HEK293 (cell line): ENCODE data around the gene SNX21.

Source experiments
- CTCF ChIA-PET: fragments of 350-600 bp; formaldehyde crosslinking; extraction: SDS; loops from one replicate; lab custom pipeline; 2021; ENCODE audit warnings: antibody characterized with exemption; lab: Yijun Ruan, JAX
- POLR2A ChIA-PET: fragments of 300-600 bp; formaldehyde crosslinking; extraction: SDS; loops from one replicate; lab custom pipeline; 2020; ENCODE audit warnings: antibody characterized with exemption, inconsistent platforms; lab: Yijun Ruan, JAX
- H3K27ac ChIP-seq: fragments of 200-500 bp; sonication (Bioruptor generic); 2 replicates; pipeline ENCODE4 v1.5.1; 2014; ENCODE audit warnings: low read depth, low read length, control low read depth, inconsistent platforms; ENCODE audit errors: extremely low read depth
- H3K36me3 ChIP-seq, 2 experiments: fragments of 200-500 bp in 1 of 2; sonication (Bioruptor generic) in 1 of 2; 1 replicate in 1 of 2; 2 replicates in 1 of 2; pipeline ENCODE4 v1.5.1; 2014 to 2017; ENCODE audit warnings: inconsistent platforms in 2 of 2, low read length in 2 of 2; ENCODE audit not compliant: control insufficient read depth in 2 of 2, insufficient read depth in 1 of 2
- H3K4me1 ChIP-seq: fragments of 200-500 bp; sonication (Bioruptor generic); 2 replicates; pipeline ENCODE4 v1.5.1; 2014; ENCODE audit warnings: mild to moderate bottlenecking, low read length, inconsistent platforms; ENCODE audit not compliant: control insufficient read depth, insufficient read depth
- H3K4me3 ChIP-seq: 2 replicates; pipeline ENCODE4 v1.5.1; 2011; ENCODE audit warnings: low read depth, mild to moderate bottlenecking, control low read depth, low read length, moderate library complexity
- H3K9me3 ChIP-seq: fragments of 200-500 bp; sonication (Bioruptor generic); 2 replicates; pipeline ENCODE4 v1.5.1; 2014; ENCODE audit warnings: low read depth, low read length, inconsistent platforms; ENCODE audit not compliant: control insufficient read depth, insufficient read depth
- BCL11A ChIP-seq: fragments of 450-650 bp; formaldehyde crosslinking; IDR thresholded peaks from 2 replicates; pipeline ENCODE4 v1.5.1; 2016; ENCODE audit warnings: low read depth, missing biosample characterization, missing genetic modification characterization
- SP3 ChIP-seq: fragments of 450-650 bp; formaldehyde crosslinking; IDR thresholded peaks from 2 replicates; pipeline ENCODE4 v1.5.1; 2016; ENCODE audit warnings: missing biosample characterization, missing genetic modification characterization
- TRIM28 ChIP-seq: IDR thresholded peaks from 2 replicates; pipeline ENCODE4 v1.6.1; 2011; ENCODE audit warnings: low read length, control low read depth, borderline replicate concordance
- ZBTB17 ChIP-seq: fragments of 450-650 bp; formaldehyde crosslinking; IDR thresholded peaks from 2 replicates; pipeline ENCODE4 v1.5.1; 2016; ENCODE audit warnings: missing biosample characterization, missing genetic modification characterization
- ZFHX2 ChIP-seq: fragments of 450-650 bp; formaldehyde crosslinking; conservative IDR thresholded peaks from 2 replicates; pipeline ENCODE4 v1.5.1; 2016; ENCODE audit warnings: missing biosample characterization, missing genetic modification characterization
- ZNF132 ChIP-seq: fragments of 450-650 bp; formaldehyde crosslinking; IDR thresholded peaks from 2 replicates; pipeline ENCODE4 v1.5.1; 2017; ENCODE audit warnings: missing biosample characterization, missing genetic modification characterization, borderline replicate concordance
- ZNF184 ChIP-seq: fragments of 450-650 bp; IDR thresholded peaks from 2 replicates; pipeline ENCODE4 v1.5.1; 2018; ENCODE audit warnings: missing biosample characterization, mild to moderate bottlenecking, missing genetic modification characterization
- ZNF19 ChIP-seq: fragments of 450-650 bp; formaldehyde crosslinking; IDR thresholded peaks from 2 replicates; pipeline ENCODE4; 2016; ENCODE audit warnings: missing biosample characterization, missing genetic modification characterization, low read depth
- ZNF223 ChIP-seq: fragments of 450-650 bp; formaldehyde crosslinking; IDR thresholded peaks from 2 replicates; pipeline ENCODE4 v1.5.1; 2016; ENCODE audit warnings: missing biosample characterization, missing genetic modification characterization
- ZNF544 ChIP-seq: fragments of 450-650 bp; formaldehyde crosslinking; IDR thresholded peaks from 2 replicates; pipeline ENCODE4 v1.5.0; 2017; ENCODE audit warnings: missing biosample characterization, missing genetic modification characterization
- ZNF561 ChIP-seq: fragments of 450-650 bp; IDR thresholded peaks from 2 replicates; pipeline ENCODE4 v1.5.1; 2018; ENCODE audit warnings: missing biosample characterization, missing genetic modification characterization, borderline replicate concordance
- ZNF596 ChIP-seq: fragments of 450-650 bp; IDR thresholded peaks from 2 replicates; pipeline ENCODE4 v1.5.0; 2018; ENCODE audit warnings: missing biosample characterization, mild to moderate bottlenecking, missing genetic modification characterization, moderate library complexity
- ZNF600 ChIP-seq: fragments of 450-650 bp; formaldehyde crosslinking; IDR thresholded peaks from 2 replicates; pipeline ENCODE4 v1.5.1; 2016; ENCODE audit warnings: missing biosample characterization, missing genetic modification characterization
- ZNF621 ChIP-seq: fragments of 450-650 bp; formaldehyde crosslinking; IDR thresholded peaks from 2 replicates; pipeline ENCODE4 v1.5.1; 2017; ENCODE audit warnings: missing biosample characterization, missing genetic modification characterization
- ZNF76 ChIP-seq: fragments of 450-650 bp; formaldehyde crosslinking; IDR thresholded peaks from 2 replicates; pipeline ENCODE4; 2016; ENCODE audit warnings: low read depth, missing biosample characterization, missing genetic modification characterization, borderline replicate concordance
- ZNF776 ChIP-seq: fragments of 450-650 bp; formaldehyde crosslinking; IDR thresholded peaks from 2 replicates; pipeline ENCODE4 v1.5.0; 2017; ENCODE audit warnings: missing biosample characterization, missing genetic modification characterization, borderline replicate concordance
- ZNF785 ChIP-seq: fragments of 450-650 bp; formaldehyde crosslinking; IDR thresholded peaks from 2 replicates; pipeline ENCODE4 v1.5.1; 2016; ENCODE audit warnings: missing biosample characterization, missing genetic modification characterization
- TF ChIP-seq, protein P1 (sequence below): fragments of 450-650 bp; formaldehyde crosslinking; IDR thresholded peaks from 2 replicates; pipeline ENCODE4 v1.5.1; 2017; ENCODE audit warnings: missing biosample characterization, missing genetic modification characterization
- TF ChIP-seq, protein P2 (sequence below): fragments of 450-650 bp; formaldehyde crosslinking; IDR thresholded peaks from 2 replicates; pipeline ENCODE4 v1.5.1; 2017; ENCODE audit warnings: missing biosample characterization, missing genetic modification characterization
- TF ChIP-seq, protein P3 (sequence below): fragments of 450-650 bp; IDR thresholded peaks from 2 replicates; pipeline ENCODE4 v1.5.1; 2018; ENCODE audit warnings: missing biosample characterization, mild to moderate bottlenecking, missing genetic modification characterization
- TF ChIP-seq, protein P4 (sequence below): fragments of 450-650 bp; formaldehyde crosslinking; IDR thresholded peaks from 2 replicates; pipeline ENCODE4 v1.5.1; 2017; ENCODE audit warnings: missing biosample characterization, missing genetic modification characterization
- TF ChIP-seq, protein P5 (sequence below): fragments of 450-650 bp; formaldehyde crosslinking; IDR thresholded peaks from 2 replicates; pipeline ENCODE4 v1.5.1; 2016; ENCODE audit warnings: missing biosample characterization, missing genetic modification characterization, low read depth
- TF ChIP-seq, protein P6 (sequence below): fragments of 450-650 bp; formaldehyde crosslinking; IDR thresholded peaks from 2 replicates; pipeline ENCODE4; 2016; ENCODE audit warnings: missing biosample characterization, missing genetic modification characterization

The SNX21 gene

DNA sequence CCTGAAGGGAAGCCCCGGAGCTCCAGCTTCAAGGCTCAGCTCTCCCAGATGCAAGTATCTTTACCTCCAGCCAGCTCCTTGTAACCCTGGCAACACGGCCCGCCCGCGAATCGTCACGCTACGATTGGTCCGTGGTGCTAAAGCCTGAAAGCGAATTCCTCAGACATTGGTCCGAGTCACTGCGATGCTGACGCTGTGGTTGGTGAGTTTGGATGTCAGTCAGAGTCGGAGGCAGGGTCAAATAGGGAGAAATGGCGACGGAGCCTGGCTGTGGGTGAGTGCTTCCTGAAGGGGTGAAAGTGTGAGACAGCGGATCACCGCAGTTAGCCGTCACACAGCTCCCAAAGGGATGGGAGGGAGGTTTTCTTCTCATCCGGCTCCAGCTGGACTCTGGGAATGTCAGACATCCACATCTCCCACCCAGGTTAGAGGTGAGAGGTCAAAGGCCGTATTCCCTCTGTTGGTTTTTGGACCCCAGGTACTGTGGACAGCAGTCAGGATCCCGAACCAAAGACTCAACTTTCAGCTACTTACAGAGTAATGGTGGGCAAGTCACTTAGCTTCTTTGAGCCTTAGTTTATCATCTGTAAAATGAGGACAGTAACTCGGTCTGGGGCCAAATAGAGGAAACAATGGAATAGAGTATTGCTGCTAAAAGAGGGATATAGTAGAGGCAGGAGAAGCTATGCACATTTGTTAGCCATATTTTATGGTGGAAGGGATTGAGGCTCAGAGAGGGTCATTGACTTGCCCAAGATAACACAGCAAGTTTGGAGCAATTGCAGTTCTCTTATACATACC lies 47.6 kb downstream of the SNX21 start, which contains the start of gene ZSWIM1 (continued):
- TF ChIP-seq, protein P1, sequence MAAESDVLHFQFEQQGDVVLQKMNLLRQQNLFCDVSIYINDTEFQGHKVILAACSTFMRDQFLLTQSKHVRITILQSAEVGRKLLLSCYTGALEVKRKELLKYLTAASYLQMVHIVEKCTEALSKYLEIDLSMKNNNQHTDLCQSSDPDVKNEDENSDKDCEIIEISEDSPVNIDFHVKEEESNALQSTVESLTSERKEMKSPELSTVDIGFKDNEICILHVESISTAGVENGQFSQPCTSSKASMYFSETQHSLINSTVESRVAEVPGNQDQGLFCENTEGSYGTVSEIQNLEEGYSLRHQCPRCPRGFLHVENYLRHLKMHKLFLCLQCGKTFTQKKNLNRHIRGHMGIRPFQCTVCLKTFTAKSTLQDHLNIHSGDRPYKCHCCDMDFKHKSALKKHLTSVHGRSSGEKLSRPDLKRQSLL: no peak
- TF ChIP-seq ZNF776 (tag by site-specific recombination) (no peak), ZFHX2 (tag by site-specific recombination) (no peak), ZNF600 (tag by site-specific recombination) (no peak), ZNF132 (tag by site-specific recombination) (no peak), ZNF76 (no peak; the same call in 1 of the 2 replicates), ZNF561 (peak; percentile 65; the same call in 1 of the 2 replicates), ZNF544 (tag by site-specific recombination) (no peak), ZNF223 (tag by site-specific recombination) (no peak), ZNF596 (tag by site-specific recombination) (no peak), ZNF621 (no peak), TRIM28 (no peak), ZNF19 (no peak), ZBTB17 (tag by site-specific recombination) (peak; percentile 46; the same call in 1 of the 2 replicates), ZNF184 (tag by site-specific recombination) (no peak)

DNA sequence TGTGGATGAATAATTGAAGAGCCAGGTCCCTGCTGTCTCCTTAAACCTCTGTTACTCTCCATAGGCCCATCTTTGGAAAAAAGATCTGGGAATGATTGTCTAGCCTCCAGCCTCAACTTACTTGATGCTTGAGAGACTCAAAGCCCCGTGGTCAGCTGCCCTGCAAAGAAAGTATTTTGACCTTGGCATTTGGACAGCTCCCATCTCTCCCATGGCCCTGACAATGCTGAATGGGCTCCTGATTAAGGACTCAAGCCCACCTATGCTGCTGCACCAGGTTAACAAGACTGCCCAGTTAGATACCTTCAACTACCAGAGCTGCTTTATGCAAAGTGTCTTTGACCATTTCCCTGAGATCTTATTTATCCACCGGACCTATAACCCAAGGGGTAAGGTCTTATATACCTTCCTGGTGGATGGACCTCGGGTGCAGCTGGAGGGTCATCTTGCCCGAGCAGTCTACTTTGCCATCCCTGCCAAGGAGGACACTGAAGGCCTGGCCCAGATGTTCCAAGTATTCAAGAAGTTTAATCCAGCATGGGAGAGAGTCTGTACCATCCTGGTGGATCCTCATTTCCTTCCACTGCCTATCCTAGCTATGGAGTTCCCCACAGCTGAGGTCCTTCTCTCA lies 49.0 kb downstream of the SNX21 start:
- Histone ChIP-seq H3K27ac (no peak overlapping the region), H3K4me3 (no peak overlapping the region), H3K36me3 (peaks cover 0 to 54% of the 10 kb centered on the region in 2 experiments; a peak in 2 of 3 replicates), H3K4me1 (no peaks in the 10 kb centered on the region), H3K9me3 (no peaks in the 10 kb centered on the region)
- POLR2A ChIA-PET: interaction anchor here (0.6 to 3.2 kb wide), 4 partner anchors 25 to 59 kb away, joined by 3 to 26 read pairs (median 12); partner anchors contain the start of genes ACOT8, PCIF1 and ZSWIM3
- TF ChIP-seq ZNF544 (tag by site-specific recombination) (no peak), ZNF132 (tag by site-specific recombination) (no peak), ZNF785 (tag by site-specific recombination) (no peak), BCL11A (no peak), SP3 (tag by site-specific recombination) (no peak)
- TF ChIP-seq, protein P2, sequence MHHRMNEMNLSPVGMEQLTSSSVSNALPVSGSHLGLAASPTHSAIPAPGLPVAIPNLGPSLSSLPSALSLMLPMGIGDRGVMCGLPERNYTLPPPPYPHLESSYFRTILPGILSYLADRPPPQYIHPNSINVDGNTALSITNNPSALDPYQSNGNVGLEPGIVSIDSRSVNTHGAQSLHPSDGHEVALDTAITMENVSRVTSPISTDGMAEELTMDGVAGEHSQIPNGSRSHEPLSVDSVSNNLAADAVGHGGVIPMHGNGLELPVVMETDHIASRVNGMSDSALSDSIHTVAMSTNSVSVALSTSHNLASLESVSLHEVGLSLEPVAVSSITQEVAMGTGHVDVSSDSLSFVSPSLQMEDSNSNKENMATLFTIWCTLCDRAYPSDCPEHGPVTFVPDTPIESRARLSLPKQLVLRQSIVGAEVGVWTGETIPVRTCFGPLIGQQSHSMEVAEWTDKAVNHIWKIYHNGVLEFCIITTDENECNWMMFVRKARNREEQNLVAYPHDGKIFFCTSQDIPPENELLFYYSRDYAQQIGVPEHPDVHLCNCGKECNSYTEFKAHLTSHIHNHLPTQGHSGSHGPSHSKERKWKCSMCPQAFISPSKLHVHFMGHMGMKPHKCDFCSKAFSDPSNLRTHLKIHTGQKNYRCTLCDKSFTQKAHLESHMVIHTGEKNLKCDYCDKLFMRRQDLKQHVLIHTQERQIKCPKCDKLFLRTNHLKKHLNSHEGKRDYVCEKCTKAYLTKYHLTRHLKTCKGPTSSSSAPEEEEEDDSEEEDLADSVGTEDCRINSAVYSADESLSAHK (tag by site-specific recombination): no peak
- TF ChIP-seq, protein P3, sequence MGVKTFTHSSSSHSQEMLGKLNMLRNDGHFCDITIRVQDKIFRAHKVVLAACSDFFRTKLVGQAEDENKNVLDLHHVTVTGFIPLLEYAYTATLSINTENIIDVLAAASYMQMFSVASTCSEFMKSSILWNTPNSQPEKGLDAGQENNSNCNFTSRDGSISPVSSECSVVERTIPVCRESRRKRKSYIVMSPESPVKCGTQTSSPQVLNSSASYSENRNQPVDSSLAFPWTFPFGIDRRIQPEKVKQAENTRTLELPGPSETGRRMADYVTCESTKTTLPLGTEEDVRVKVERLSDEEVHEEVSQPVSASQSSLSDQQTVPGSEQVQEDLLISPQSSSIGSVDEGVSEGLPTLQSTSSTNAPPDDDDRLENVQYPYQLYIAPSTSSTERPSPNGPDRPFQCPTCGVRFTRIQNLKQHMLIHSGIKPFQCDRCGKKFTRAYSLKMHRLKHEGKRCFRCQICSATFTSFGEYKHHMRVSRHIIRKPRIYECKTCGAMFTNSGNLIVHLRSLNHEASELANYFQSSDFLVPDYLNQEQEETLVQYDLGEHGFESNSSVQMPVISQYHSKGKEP (tag by site-specific recombination): no peak
- TF ChIP-seq, protein P4, sequence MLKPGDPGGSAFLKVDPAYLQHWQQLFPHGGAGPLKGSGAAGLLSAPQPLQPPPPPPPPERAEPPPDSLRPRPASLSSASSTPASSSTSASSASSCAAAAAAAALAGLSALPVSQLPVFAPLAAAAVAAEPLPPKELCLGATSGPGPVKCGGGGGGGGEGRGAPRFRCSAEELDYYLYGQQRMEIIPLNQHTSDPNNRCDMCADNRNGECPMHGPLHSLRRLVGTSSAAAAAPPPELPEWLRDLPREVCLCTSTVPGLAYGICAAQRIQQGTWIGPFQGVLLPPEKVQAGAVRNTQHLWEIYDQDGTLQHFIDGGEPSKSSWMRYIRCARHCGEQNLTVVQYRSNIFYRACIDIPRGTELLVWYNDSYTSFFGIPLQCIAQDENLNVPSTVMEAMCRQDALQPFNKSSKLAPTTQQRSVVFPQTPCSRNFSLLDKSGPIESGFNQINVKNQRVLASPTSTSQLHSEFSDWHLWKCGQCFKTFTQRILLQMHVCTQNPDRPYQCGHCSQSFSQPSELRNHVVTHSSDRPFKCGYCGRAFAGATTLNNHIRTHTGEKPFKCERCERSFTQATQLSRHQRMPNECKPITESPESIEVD (tag by site-specific recombination): no peak
- TF ChIP-seq, protein P5, sequence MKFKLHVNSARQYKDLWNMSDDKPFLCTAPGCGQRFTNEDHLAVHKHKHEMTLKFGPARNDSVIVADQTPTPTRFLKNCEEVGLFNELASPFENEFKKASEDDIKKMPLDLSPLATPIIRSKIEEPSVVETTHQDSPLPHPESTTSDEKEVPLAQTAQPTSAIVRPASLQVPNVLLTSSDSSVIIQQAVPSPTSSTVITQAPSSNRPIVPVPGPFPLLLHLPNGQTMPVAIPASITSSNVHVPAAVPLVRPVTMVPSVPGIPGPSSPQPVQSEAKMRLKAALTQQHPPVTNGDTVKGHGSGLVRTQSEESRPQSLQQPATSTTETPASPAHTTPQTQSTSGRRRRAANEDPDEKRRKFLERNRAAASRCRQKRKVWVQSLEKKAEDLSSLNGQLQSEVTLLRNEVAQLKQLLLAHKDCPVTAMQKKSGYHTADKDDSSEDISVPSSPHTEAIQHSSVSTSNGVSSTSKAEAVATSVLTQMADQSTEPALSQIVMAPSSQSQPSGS (tag by site-specific recombination): no peak
- TF ChIP-seq, protein P6, sequence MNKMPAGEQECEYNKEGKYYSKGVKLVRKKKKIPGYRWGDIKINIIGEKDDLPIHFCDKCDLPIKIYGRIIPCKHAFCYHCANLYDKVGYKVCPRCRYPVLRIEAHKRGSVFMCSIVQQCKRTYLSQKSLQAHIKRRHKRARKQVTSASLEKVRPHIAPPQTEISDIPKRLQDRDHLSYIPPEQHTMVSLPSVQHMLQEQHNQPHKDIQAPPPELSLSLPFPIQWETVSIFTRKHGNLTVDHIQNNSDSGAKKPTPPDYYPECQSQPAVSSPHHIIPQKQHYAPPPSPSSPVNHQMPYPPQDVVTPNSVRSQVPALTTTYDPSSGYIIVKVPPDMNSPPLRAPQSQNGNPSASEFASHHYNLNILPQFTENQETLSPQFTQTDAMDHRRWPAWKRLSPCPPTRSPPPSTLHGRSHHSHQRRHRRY (tag by site-specific recombination): no peak
- CTCF ChIA-PET: interaction anchor here (0.6 to 3.0 kb wide), 4 partner anchors 25 to 87 kb away, joined by 3 to 16 read pairs (median 4); partner anchors contain the start of genes ACOT8 and ZSWIM3
